Body of pancreas (tissue), 4 donors: ENCODE measurements around the gene C4orf36. TPM values are rescaled to one million over a fixed set of nuclear protein-coding genes. Genes with fewer than 3 reads are reported as not detected.

Experiments used
- ATAC-seq: fragments of 150-250 bp; one replicate; pipeline ENCODE4 v1.9.1; 2016
- DNase-seq, 4 donors: peaks; one replicate each; pipeline ENCODE4 v3.0.0-alpha.2; 2019
- H3K27ac ChIP-seq, 4 donors: fragments of 200-600 bp; sonication (generic); 1 replicate in 3 of 4; 2 replicates in 1 of 4; pipeline versions ENCODE4 v1.5.1 to v1.6.1; 2016 to 2019; ENCODE audit warnings: mild to moderate bottlenecking in 1 of 4, mixed read lengths in 1 of 4, moderate library complexity in 1 of 4
- H3K27me3 ChIP-seq, 2 donors: fragments of 200-600 bp; sonication (generic); one replicate each; pipeline ENCODE4 v1.6.0; 2016; ENCODE audit warnings: mild to moderate bottlenecking in 1 of 2
- H3K36me3 ChIP-seq, 2 donors: fragments of 200-600 bp; sonication (generic); replicated peaks in 1 of 2; 2 replicates each; pipeline ENCODE4 v1.5.1; 2016; ENCODE audit warnings: low read depth in 2 of 2; ENCODE audit not compliant: insufficient read depth in 1 of 2
- H3K4me1 ChIP-seq: fragments of 200-600 bp; sonication (generic); one replicate; pipeline ENCODE4 v1.6.0; 2016
- H3K4me3 ChIP-seq, 2 donors: fragments of 200-600 bp; sonication (generic); 1 replicate in 1 of 2; 2 replicates in 1 of 2; pipeline ENCODE4 v1.5.1; 2016 to 2019
- H3K9me3 ChIP-seq, 3 donors: fragments of 200-600 bp; sonication (generic); 1 replicate in 2 of 3; 2 replicates in 1 of 3; pipeline ENCODE4 v1.5.1; 2016
- CTCF ChIP-seq, 7 experiments: fragments of 450-650 bp in 4 of 7; fragments of 200-600 bp in 3 of 7; sonication (generic) in 3 of 7; IDR thresholded peaks; one replicate each; pipeline ENCODE4 v1.5.1; 2016 to 2019; ENCODE audit warnings: antibody characterized with exemption in 7 of 7
- POLR2A ChIP-seq, 3 donors: fragments of 450-650 bp; IDR thresholded peaks; one replicate each; pipeline ENCODE4 v1.6.1; 2016; ENCODE audit warnings: antibody characterized with exemption in 3 of 3, mild to moderate bottlenecking in 2 of 3
- WGBS, 2 donors: methylation state at CpG; one replicate each; pipeline ENCODE4 v1.1.5; 2017; 5-methylcytosine and 5-hydroxymethylcytosine counted together
- intact Hi-C: fragments of 100-400 bp; cut with DNase I; formaldehyde crosslinking; loops from one replicate; pipeline ENCODE4 v1.15.1; 2023
- total RNA-seq, 2 donors: library from RNA; depleted of rRNA; stranded (reverse); fragments of >200 nt; gene quantifications; one replicate each; pipeline ENCODE4 v1.1.0, GENCODE V29; 2016

The C4orf36 gene
- total RNA-seq, 2 donors from 2014 or later: 1.3 to 3.6 TPM

- TF ChIP-seq POLR2A (IDR thresholded peaks at IDR 0.05): no peak
- no peak for TF ChIP-seq CTCF (IDR thresholded peaks at IDR 0.05)
- no peak overlapping the region for H3K4me3 ChIP-seq
- ATAC-seq: no peak
- 82 to 92% methylated on average over 1 of the region's 1 CpG for WGBS, 2 donors
- H3K27me3 ChIP-seq: no peaks in the 10 kb centered on the region
- DNase-seq: no peak
- no peak overlapping the region for H3K27ac ChIP-seq
- H3K9me3 ChIP-seq: no peaks in the 10 kb centered on the region
- no peaks in the 10 kb centered on the region for H3K36me3 ChIP-seq
- intact Hi-C loops: no loop called here
- no peaks in the 10 kb centered on the region for H3K4me1 ChIP-seq
Measured at GRCh38 chr4:86840858-86841257, 51.4 kb downstream of the C4orf36 start.

- no peaks in the 10 kb centered on the region for H3K36me3 ChIP-seq
- H3K9me3 ChIP-seq: no peaks in the 10 kb centered on the region
- no peaks in the 10 kb centered on the region for H3K4me1 ChIP-seq
- no peak overlapping the region for H3K4me3 ChIP-seq
- no peak overlapping the region for H3K27ac ChIP-seq
- 74% methylated on average over 5 of the region's 5 CpGs for WGBS, 2 donors
- TF ChIP-seq CTCF (IDR thresholded peaks at IDR 0.05) (no peak), POLR2A (IDR thresholded peaks at IDR 0.05) (no peak)
- ATAC-seq: no peak
- intact Hi-C loops: no loop called here
- no peak for DNase-seq
- no peaks in the 10 kb centered on the region for H3K27me3 ChIP-seq
Measured at GRCh38 chr4:86837691-86838503, 54.3 kb downstream of the C4orf36 start.

GRCh38 chr4:86835677-86836076, 56.5 kb downstream of the C4orf36 start:
- Histone ChIP-seq H3K27ac (no peak overlapping the region), H3K36me3 (no peaks in the 10 kb centered on the region), H3K4me3 (no peak overlapping the region), H3K4me1 (no peaks in the 10 kb centered on the region), H3K27me3 (no peaks in the 10 kb centered on the region), H3K9me3 (no peaks in the 10 kb centered on the region)
- intact Hi-C loops: no loop called here
- 83 to 89% methylated on average over 3 of the region's 3 CpGs for WGBS, 2 donors
- ATAC-seq (no peak), DNase-seq (no peak)
- TF ChIP-seq CTCF (IDR thresholded peaks at IDR 0.05) (no peak), POLR2A (IDR thresholded peaks at IDR 0.05) (no peak)

GRCh38 chr4:86834901-86835300, 57.3 kb downstream of the C4orf36 start:
- DNase-seq (no peak), ATAC-seq (no peak)
- Histone ChIP-seq H3K4me3 (no peak overlapping the region), H3K36me3 (no peaks in the 10 kb centered on the region), H3K4me1 (no peaks in the 10 kb centered on the region), H3K27me3 (no peaks in the 10 kb centered on the region), H3K27ac (no peak overlapping the region), H3K9me3 (no peaks in the 10 kb centered on the region)
- intact Hi-C loops: no loop called here
- 85 to 89% methylated on average over 3 of the region's 3 CpGs for WGBS, 2 donors
- TF ChIP-seq CTCF (IDR thresholded peaks at IDR 0.05) (no peak), POLR2A (IDR thresholded peaks at IDR 0.05) (no peak)

- 92 to 94% methylated on average over 1 of the region's 1 CpG for WGBS, 2 donors
- intact Hi-C loops: no loop called here
Measured at GRCh38 chr4:86833615-86834014, 58.6 kb downstream of the C4orf36 start.

More at GRCh38 chr4:86833615-86834014, 58.6 kb downstream of the C4orf36 start:
- no peaks in the 10 kb centered on the region for H3K36me3 ChIP-seq
- ATAC-seq (no peak), DNase-seq (no peak)
- H3K4me3 ChIP-seq: no peak overlapping the region
- no peaks in the 10 kb centered on the region for H3K4me1 ChIP-seq
- H3K9me3 ChIP-seq: no peaks in the 10 kb centered on the region
- H3K27ac ChIP-seq: no peak overlapping the region
- H3K27me3 ChIP-seq: no peaks in the 10 kb centered on the region
- TF ChIP-seq CTCF (IDR thresholded peaks at IDR 0.05): no peak
